ENCODE data around the gene CACNA1C.

GRCh38 chr12:2453761-2454090, 400.9 kb downstream of the CACNA1C start:
- TF ChIP-seq CTCF (IDR thresholded peaks at IDR 0.05), result no peak
- TF ChIP-seq POLR2A (IDR thresholded peaks at IDR 0.05), result no peak

Data from tibial nerve (tissue), 3 donors.